GM12874 (cell line): ENCODE measurements around the gene CD164L2.

Experiments
- CTCF ChIP-seq: IDR thresholded peaks from 2 replicates; pipeline ENCODE4 v1.5.1; 2011; ENCODE audit warnings: low read depth, mild to moderate bottlenecking, control low read depth, low read length, moderate library complexity; ENCODE audit not compliant: insufficient read depth

The CD164L2 gene

DNA sequence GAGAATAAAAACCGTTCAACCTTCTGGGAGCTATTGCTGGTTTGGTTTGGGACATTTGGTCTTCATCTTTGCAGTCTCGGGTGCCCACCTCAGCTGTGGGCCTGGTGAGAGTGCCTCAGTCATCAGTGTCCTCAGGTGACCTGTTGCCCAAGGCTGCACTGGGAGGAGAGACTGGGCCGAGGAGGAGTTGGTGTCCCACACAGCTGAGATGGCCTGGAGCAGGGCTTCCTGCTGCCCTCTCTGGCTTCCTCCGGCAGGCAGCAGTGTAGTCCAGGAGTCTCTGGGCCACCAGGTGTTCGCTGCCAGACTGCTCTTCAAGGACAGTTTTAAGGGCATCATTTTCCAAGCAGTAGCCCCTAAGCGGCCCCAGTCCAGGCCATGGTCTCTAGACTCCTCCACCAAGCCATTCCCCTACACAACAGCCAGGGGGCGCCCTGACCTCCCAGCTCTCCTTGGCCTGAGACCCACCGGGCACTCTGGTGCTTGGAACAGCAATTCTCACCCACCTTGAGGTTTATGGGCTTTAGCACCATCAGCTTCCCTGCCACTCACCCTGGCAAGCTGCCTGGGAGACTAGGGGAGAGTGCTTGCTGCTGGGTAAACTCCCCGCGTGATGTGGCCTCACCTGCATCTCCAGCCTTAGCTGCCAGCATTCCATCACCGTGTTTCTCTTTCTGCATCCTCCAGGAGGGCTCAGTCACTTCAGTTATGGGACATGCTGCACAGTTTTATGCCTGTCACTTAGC lies 50.4 kb downstream of the CD164L2 start:
- TF ChIP-seq CTCF: peak; percentile 96

DNA sequence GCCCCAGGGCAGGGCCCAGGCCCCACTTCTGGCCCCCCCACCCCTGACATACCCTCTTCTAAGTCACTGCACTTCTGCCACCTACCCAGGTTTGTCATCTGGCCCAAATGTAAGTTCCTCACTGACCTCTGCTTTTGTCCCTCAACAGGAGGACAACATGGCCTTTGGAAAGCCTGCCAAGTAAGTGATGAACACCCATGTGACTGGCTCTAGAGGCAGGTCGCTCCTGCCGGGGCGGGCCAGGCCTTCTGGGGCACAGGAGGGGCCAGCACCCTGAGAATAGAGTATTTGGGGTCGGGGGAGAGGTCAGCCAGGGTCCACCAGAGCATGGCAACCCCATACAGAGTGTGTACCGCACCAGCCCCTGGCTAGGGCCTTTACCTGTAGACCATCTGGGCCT lies 51.2 kb downstream of the CD164L2 start:
- TF ChIP-seq CTCF: no peak

DNA sequence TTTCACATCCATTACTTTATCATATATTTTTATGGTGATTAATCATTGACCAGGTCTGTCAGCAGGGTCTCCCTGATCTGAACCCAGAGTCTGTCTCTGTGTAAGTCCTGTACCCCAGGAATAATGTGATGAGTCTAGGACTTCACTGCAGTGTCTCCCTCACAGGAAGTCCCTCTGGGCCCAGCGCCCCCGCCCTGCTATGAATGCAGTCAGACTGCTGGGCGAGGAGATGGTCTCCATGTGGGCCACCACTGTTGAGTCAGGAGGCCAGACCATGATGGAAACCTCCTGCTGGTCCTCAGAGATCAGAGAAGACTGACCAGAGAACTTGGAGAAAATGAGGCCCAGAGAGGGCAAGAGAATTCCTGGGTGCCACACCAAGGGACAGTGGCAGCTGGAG lies 51.7 kb downstream of the CD164L2 start:
- TF ChIP-seq CTCF: no peak

GRCh38 chr1:27330786-27331185 lies 52.3 kb downstream of the CD164L2 start:
- TF ChIP-seq CTCF: no peak
